ENCODE measurements around the gene ARNT2.

ARNT2 gene

DNA sequence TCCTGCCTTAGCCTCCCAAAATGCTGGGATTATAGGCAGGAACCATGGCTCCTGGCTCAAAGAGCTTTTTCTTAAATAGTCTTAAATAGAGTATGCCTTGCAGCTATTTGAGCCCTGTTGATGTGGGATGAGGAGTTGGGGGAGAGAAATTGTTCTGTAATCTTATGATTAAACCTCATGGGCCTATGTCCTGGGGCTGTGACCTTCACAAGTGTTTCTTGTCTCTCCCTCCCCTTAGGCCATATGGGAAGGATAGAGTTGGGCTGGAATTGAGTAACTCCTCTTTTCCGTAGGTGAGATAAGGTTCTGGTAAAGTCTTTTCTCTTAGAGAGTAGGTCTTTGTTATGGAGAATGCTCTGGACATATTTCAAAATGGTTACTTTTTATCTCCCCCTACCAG is 114.3 kb downstream of the ARNT2 start:
- DNase-seq = no peak

DNA sequence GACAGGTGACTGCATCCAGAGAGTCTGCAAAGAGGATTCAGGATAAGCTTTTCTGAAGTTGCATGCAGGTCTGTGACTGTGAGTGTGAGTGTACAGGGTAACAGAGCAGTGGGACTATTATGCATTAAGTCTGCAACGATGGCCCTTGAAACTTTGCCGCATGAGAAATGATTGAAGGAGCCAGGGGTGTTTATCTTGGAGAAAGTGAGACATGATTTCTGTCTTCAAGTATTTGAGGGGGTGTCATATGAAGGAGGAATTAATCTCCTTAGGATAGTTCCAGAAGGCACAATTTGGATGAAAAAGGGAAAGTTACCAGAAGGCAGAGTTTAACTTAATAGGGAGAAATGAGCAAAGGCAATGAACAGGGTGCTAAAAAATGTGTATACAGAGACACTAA is 119.6 kb downstream of the ARNT2 start:
- DNase-seq = no peak

DNA sequence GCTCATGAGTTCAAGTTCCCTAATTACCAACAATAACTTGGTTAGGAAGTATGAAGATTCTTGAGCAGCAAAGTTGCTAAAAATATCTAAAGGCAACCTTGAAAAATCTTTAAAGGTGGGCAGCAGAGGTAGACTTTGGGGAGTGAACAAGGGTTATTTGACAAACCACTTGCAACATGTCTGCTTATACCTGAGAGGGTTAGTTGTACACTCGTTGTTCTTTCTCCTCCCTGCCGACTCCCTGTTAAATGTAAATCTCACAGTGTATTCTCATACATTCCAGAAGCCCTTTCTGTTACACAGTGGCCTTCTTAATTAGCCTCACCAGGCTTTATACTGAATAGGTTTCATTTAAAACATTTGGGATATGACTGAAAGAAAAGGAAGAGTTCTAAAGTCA is 121.7 kb downstream of the ARNT2 start:
- no peak for DNase-seq

DNA sequence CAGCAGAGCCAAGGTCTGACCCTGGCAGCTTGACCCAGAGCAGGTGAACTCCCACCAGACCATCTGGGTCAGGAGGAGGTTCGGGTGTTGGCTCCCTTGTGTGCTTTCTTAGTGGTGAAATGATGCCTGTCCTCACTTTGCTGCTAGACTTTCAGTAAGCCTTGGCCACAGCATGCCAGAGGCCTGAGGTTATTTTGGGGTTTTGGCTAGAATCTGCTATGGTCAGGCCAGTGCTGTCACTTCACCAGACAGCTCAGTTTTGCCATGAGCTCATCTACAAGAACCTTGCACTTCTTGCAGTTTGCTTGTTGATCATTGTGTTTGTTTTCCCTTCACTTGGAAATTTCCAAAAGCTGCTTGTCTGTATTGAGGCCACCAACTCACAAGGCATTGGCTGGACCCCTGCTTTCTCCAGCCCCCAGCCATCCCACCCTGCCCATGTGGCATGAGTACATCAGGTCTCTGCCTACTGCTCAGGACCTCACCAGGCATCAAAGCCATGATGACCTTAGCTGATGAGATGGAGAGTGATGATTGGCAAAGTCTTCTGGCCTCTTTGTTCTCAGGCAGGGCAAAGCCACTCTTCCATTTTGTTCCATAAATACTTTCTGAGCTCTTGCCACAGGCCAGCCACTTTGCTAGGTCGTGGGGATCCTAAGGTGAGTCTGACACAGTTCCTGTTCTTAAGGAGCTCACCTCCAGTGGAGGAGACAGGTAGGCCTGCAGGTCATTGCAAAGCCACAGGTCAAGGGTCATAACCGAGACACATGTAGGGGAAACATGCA is 122.6 kb downstream of the ARNT2 start:
- DNase-seq = peak; percentile 50

DNA sequence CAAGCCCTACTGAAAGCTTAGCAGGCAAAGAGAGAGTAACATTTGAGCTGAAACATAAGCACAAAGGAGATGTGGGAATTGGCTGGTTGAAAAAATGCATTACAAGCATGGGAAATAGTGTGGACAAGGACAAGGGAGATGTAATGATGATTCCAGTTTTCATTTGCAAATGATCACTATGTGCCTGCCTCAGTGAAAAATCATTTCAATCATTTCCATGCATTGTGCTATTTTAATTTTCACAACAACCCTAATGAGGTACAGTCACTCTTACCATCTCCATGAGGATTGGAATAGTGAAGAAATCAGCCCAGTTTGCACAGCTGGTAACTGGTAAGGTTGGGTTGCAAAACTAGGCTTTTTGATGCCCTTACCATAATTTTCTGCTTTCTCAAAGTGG is 123.2 kb downstream of the ARNT2 start:
- no peak for DNase-seq

DNA sequence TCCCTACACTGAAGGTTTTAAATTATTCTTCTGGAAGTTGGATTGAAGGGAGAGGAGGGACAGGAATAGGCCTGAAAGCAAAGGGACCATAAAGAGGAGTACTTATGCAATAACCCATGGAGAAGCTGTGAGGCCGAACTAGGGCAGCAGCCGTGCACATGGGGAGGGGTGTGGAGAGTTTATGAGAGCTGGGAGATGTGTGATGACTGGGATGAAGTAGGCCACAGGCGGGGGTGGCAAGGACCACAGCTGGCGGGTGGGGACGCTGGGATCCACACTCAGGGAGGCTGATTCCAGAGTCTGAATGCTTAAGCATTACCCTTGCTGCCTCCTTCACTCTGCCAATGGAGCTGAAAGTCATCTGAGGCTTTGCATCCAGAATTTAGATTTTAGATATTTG is 123.8 kb downstream of the ARNT2 start:
- DNase-seq = no peak

DNA sequence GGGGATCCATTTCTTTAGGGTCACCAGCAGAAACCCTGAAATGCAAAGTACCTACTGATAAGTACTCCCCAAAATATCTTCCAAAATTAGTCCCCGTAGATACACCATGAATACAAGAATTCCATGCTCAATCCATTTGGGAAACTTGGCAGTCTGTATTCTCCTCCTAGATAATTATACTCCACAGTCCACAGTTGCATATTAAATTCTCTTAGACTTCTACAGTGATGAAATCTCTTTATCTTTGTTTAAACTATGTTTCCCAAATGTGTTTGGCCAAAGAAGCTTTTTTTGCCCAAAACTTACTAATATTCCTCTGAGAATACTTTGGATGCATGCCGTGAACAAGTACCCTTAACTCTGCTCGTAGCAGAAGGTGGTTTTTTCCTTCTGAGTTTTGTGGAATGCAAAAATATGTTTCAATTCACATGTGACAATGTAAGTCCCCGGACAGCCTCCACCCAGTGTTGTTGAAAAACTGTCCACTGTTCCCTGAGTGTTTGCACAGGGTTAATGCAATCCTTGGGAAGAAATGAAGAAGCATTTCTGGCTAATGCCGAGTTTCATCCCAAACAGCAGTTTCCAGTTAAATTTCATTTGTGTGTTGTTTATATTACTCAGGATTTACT is 126.7 kb downstream of the ARNT2 start:
- peak; percentile 29 for DNase-seq

DNA sequence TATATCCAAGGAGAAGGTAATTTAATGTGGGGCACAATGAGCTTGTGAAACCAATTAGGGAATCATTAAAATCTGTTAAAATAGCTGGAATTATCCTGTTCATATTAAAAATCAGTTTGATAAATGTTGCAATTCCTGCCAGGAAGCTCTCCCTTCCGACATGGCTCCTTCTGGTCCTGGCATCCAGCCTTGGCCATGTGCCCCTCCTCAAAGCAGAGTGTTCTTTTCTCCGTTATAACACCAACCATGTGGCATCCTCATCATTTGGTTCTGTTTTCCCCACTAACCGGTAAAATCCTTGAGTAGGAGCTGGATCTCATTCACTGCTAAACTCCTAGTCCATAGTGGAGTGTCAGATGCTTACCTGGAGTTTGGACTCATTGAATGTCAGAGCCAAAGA is 127.2 kb downstream of the ARNT2 start:
- no peak for DNase-seq

DNA sequence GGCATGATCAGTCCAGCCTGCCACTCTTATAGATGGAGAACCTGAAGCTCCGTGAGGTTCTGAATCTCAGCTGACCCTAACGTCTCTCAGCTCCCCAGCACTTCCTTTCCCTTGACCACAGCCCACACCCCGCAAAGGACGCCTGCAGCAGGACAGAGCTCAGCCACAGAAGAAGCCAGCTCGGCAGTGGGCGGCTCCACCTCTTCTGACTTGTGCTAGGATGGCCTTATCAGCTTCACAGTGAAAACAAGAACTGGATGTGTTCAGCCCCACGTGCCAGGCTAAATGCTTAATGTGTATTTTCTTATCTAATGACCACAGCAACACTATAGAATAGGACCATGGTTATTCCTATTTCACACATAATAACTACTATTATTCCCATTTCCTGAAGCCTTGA is 127.6 kb downstream of the ARNT2 start:
- DNase-seq = no peak

DNA sequence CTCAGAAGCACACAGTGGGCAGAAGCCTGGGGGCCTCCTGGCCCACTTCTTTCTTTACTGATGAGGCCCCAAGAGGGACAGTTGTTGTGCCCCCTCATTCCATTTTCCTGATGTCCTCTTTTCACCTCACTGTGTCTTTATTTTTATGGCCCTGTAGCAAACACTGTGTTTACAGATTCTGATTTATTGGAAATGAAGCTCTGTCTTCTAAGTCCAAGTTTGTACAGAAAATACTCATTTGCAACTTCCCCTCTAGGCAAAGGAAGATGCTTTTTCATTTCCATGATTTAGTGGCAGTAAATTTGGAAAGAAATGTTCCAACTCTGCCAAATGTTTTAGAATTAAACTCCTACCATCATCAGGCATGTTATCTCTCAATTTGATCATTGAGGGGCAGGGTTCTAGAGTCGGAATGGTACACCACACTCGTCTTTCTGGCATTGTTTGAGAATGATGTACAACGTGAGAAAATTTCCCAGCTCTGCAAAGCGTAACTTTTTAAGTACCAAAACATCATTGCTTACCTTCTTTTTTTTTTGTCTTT is 129.7 kb downstream of the ARNT2 start:
- no peak for DNase-seq

DNA sequence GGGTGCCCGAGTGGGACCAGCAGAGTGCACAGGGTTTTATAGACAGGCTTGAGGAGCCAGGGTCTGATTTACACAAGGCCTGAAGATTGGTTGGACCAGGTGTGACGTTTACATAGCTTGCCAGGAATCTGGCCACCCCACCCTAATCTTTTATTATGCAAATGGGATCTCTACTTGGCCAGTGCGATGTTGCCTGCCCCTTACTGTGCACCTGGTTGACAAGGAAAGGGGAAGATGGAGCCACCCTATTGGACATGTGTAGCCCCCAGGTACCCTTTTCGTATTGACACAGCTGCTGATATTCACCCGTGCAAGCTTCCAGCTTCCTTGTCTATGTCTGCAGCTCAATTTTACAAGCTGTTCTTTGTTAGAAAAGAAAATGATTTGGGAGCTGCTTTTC is 132.0 kb downstream of the ARNT2 start:
- DNase-seq = no peak

DNA sequence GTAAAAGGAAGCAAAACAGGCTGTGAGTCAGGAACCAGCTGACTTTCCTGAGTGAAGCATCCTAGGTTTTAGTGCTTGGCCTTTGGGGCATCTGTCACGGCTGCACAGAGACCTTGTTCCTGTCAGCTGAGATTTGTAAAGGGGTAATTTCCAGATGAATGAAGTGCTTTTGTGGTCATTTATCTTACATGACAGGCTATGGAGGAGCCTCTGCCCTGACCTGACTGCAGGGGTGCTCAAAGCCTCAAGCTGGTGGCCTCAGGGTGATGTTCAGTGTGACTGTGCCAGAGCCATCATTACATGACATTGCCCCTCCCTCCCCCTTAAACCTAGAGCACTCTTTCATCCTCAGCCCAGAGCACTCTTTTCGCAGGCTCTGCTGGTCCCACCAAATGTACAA is 132.5 kb downstream of the ARNT2 start:
- DNase-seq = no peak

DNA sequence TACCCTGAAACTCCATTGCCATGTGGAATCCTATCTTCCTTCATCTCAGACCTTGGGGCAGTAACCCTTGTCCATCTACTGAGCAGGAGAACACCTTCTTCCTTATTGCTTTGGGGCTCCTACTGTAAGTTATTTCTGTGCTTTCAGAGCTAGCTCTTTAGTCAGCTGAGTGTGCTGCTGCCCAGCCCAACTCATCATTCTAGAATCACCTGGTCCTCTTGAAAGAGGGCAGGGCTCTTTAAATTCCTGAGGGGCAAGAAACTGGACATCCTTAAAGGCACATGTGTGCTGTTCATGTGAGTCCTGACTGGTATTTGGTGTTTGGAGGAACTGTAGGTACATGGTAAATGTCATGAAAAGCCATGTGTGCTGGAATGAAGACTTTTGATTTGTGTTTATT is 140.9 kb downstream of the ARNT2 start:
- DNase-seq = no peak

DNA sequence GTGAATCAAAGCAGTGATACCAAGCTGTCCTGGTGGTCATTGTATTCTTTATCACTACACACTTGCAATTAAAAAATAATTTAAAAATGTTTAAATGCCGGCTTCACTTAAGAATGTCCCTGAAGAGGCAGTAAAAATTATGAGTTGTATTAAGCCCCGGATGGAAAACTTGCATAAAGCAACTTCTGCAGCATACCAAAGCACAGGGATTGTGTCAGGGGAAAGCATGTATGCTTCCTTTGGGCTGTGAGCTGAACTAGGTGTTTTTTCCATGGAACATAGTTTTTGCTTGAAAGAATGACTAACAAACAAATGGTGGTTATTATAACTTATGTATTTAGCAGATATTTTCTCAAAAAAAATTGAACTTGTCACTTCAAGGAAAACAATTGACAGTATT is 143.1 kb downstream of the ARNT2 start:
- peak; percentile 51 for DNase-seq

DNA sequence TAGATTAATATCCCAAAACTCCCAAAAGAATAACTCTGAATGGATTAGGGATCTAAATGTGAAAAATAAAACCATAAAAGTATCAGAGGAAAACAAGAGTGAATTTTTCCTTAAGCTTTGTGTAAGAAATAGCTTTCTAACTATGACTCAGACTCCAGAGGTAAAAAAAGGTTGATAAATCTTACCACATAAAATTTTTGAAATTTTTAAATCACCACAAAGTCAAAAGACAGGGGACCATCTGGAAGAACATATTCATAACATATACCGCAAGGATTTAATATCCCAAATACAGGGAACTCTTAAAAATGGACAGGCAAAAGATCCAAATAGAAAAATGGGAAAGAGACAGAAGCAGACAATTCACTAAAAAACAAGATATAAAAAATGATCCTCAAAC is 145.0 kb downstream of the ARNT2 start:
- peak; percentile 87 for DNase-seq

DNA sequence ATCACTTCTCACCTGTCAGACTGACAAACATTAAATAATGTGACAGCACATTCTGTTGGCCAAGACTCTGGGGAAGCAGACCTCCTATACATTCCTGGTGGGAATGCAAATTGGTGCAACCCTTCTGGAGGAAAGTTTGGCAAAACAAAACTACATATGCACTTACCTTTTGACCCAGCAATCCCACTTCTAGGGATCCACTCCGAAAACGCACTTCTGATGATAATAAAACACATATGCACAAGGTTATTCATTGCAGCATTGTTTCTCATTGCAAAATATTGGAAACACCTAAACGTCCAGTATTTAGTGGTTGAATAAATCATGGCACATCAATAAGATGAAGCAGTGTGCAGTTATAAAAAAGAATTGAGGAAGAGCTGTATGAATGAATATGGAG is 145.5 kb downstream of the ARNT2 start:
- peak; percentile 84 for DNase-seq

DNA sequence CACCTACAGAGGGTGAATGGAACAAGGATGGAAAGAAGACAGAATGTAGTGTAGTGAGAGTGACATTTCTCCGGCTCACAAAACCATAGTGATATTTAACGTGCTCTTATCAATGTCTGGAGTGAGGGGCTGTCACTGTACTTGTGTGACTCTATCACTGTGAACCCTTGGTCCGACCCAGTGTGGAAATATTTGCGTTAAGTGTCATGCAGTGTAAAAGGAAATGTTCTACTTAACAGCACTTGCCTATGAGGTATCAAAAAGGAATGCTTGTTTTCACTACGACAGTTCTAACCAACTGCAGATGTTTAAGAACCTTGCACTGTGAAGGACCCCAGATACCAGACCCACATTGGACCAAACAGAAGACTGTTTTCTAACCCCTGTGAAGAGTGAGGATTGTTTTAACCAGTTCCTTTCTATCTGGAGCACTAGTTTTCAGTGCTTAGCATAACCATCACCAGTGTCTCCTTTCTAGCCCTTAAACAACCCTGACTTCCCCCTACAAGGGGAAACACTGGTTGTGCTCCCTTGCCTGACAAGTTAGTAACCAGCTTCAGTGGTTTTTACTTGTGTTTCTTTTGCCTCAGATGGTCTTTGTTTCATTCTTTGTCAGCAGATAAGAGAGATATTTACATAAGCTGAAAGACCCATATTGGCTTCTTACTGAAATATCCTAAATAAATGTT is 146.2 kb downstream of the ARNT2 start:
- peak; percentile 97 for DNase-seq

DNA sequence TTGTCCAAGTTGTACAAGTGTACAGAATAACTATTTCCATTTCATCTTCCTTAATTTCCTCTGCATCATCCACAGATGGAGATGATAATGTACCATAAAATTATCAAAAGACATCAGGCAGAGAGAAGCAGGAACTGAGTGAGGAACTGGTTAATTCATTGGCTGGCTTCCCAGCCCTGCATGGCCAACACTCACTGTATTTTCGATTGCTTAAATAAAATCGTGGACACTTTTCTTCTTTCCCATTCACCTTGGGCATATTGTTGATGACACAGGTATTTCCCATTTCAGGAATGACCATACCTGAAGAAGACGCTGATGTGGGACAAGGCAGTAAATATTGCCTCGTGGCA is 146.7 kb downstream of the ARNT2 start:
- peak; percentile 78 for DNase-seq

DNA sequence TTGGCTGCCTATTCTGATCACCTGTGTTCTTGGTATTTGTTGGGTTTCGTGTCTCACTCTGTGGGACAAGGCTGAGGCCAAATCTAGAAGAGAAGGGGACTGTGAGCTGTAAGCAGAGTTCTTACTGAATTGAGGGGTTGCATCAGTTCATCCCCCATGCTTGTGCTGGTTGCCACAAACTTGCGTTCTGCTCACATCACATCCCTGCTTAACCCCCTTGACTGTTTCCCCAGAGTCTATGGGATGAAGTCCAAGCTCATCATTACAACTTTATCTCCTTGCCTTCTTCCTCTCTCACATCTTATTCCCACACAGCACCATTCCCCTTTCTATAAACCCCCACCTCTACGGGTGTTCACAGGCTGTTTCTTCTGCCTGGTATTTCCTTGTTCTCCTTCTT is 147.2 kb downstream of the ARNT2 start:
- peak; percentile 32 for DNase-seq

DNA sequence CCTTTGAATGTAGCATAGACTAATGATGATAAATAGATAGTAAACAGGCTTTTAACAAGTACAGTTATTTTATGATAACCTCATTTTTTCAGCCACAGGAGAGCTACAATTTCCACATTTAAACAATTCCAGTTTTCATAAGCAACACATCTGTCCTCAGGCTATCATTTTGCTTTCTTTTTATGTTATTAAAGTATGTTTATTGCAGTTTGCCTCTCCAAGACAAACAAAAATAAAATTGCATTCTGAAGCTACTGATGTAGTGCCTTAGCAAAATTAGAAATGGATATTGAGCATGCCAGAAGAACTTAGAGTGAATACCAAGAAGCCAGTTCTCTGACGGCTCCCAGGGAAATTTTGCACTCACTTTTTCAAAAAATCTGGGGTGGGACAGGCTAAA is 150.4 kb downstream of the ARNT2 start:
- no peak for DNase-seq

DNA sequence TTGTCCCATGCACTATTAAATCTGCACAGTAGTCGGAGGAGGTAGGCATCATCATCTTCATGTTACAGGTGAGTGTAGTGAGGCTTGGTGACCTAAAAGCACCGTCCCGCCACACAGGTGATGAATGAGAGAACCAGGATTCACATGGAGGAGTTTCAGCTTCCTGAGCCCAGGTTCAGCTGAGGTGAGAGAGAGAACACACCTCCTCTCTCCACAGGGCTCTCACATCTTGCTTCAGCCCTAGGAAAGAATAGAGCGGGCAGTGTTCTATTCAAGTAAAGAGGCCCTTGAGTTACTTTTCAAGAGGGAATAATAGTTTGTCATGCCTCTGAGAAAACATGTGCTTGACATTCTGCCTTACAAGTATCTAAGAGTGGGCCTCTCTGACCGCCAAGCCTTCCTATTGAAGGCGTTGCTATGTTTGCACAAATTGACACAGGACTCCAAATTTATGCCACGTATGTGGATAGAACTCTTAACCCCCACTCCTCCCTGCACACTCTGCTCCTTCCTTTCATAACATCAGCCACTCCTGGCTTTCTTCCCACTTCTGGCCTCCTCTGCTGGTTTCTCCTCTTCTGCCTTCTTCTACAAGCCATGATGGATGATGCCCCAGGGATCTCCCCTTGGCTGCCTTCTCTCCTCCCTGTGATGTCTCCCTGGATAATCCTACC is 152.6 kb downstream of the ARNT2 start:
- DNase-seq = peak; percentile 83

DNA sequence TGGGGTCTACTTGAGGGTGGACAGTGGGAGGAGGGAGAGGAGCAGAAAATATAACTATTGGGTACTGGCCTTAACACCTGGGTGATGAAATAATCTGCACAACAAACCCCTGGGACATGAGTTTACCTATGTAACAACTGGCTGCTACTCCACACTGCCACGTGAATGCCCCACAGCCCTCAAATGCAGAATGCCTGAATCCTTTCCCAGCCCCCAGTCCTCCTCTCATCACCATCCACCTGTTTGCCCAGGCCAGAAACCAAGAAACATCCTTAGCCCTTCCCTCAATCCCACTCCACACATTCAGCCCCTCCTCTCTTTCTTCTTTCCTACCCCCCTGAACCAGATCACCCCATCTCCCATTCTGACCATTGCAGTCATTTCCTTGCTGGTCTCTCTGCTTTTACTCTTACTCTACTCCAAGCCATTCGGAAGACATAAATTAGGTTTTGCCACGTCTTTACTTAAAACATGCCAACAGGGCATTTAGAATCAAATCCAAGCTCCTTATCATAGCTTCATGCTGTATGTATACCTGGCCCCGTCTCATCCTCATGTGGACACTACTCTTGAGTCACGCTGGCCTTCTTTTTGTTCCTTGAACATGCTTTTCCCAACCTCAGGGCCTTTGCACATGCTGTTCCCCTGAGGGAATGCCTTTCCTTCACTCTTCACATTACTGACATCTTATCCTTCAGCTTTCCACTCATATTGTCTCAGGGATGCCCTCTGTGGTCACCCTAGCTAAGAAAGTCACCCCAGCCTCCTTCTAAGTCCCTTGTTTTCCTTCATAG is 153.5 kb downstream of the ARNT2 start:
- DNase-seq = no peak
